OCI-M2 (cell line): ENCODE data around the gene SDE2.
"Not testable (repeated sequence)": the region's sequence is repeated elsewhere in the genome, so short reads cannot be mapped to it uniquely, and the experiment has no call there.

ENCODE experiments used
- DNase-seq: peaks from one replicate; lab custom pipeline; 2025; ENCODE audit not compliant: unreplicated experiment; lab: John Stamatoyannopoulos, UW

Gene SDE2

GRCh38 chr1:225979421-225979820, 19.7 kb downstream of the SDE2 start:
- DNase-seq, result no peak

- no peak for DNase-seq
Measured at GRCh38 chr1:225977937-225978748, 21.0 kb downstream of the SDE2 start.

GRCh38 chr1:225975146-225975545, 24.0 kb downstream of the SDE2 start:
- DNase-seq, result not testable (repeated sequence)

GRCh38 chr1:225974454-225974853, 24.7 kb downstream of the SDE2 start:
- no peak for DNase-seq

- no peak for DNase-seq
Measured at GRCh38 chr1:225973158-225973557, 26.0 kb downstream of the SDE2 start.

GRCh38 chr1:225972344-225973152, 26.6 kb downstream of the SDE2 start:
- DNase-seq, result no peak

GRCh38 chr1:225970592-225971157, 28.5 kb downstream of the SDE2 start:
- DNase-seq, result not testable (repeated sequence)

GRCh38 chr1:225969751-225970150, 29.4 kb downstream of the SDE2 start:
- DNase-seq, result not testable (repeated sequence)

GRCh38 chr1:225965231-225965630, 33.9 kb downstream of the SDE2 start:
- DNase-seq, result no peak

- no peak for DNase-seq
Measured at GRCh38 chr1:225963735-225964530, 35.2 kb downstream of the SDE2 start.

- no peak for DNase-seq
Measured at GRCh38 chr1:225962440-225962975, 36.6 kb downstream of the SDE2 start.

GRCh38 chr1:225961659-225962439, 37.3 kb downstream of the SDE2 start:
- no peak for DNase-seq

- no peak for DNase-seq
Measured at GRCh38 chr1:225958041-225958440, 41.1 kb downstream of the SDE2 start.

- no peak for DNase-seq
Measured at GRCh38 chr1:225954753-225955152, 44.4 kb downstream of the SDE2 start.

GRCh38 chr1:225953315-225953714, 45.8 kb downstream of the SDE2 start:
- DNase-seq, result no peak

- DNase-seq, result no peak
Measured at GRCh38 chr1:225950905-225951497, 48.1 kb downstream of the SDE2 start.

- no peak for DNase-seq
Measured at GRCh38 chr1:225949041-225949440, 50.1 kb downstream of the SDE2 start.

- DNase-seq, result no peak
Measured at GRCh38 chr1:225946803-225947202, 52.3 kb downstream of the SDE2 start.

- no peak for DNase-seq
Measured at GRCh38 chr1:225946082-225946620, 53.0 kb downstream of the SDE2 start.
